ENCODE results near the gene MLF2. TPM values are rescaled to one million over a fixed set of nuclear protein-coding genes. Genes with fewer than 3 reads are reported as not detected.

The MLF2 gene
- total RNA-seq, 1 donor from 2014 or later = 36.6 TPM

Other genes starting within 250 kb of the MLF2 start
- 4,076 TPM for gene GAPDH, start 218.6 kb downstream of the MLF2 start, total RNA-seq (ENCODE audit: insufficient read depth, low replicate concordance)
- 2.2 TPM for gene IFFO1, start 197.1 kb downstream of the MLF2 start, total RNA-seq (ENCODE audit: insufficient read depth, low replicate concordance)
- 6.7 TPM for gene NOP2, start 184.8 kb downstream of the MLF2 start, total RNA-seq (ENCODE audit: insufficient read depth, low replicate concordance)
- gene CHD4, start 145.8 kb downstream of the MLF2 start, total RNA-seq (ENCODE audit: insufficient read depth, low replicate concordance) = 192 TPM
- 6.3 TPM for gene LPAR5, start 117.2 kb downstream of the MLF2 start, total RNA-seq (ENCODE audit: insufficient read depth, low replicate concordance)
- 2.9 TPM for gene ACRBP, start 105.7 kb downstream of the MLF2 start, total RNA-seq (ENCODE audit: insufficient read depth, low replicate concordance)
- 20.9 TPM for gene ING4, start 90.0 kb downstream of the MLF2 start, total RNA-seq (ENCODE audit: insufficient read depth, low replicate concordance)
- 16.4 TPM for gene ZNF384, start 63.8 kb downstream of the MLF2 start, total RNA-seq (ENCODE audit: insufficient read depth, low replicate concordance)
- gene PIANP, start 52.3 kb downstream of the MLF2 start, total RNA-seq (ENCODE audit: insufficient read depth, low replicate concordance) = not detected
- gene COPS7A, start 29.1 kb downstream of the MLF2 start, total RNA-seq (ENCODE audit: insufficient read depth, low replicate concordance) = 40.4 TPM
- 13.0 TPM for gene PTMS, start 13.2 kb upstream of the MLF2 start, total RNA-seq (ENCODE audit: insufficient read depth, low replicate concordance)
- gene LAG3, start 19.4 kb upstream of the MLF2 start, total RNA-seq (ENCODE audit: insufficient read depth, low replicate concordance) = 1.7 TPM
- gene CD4, start 36.4 kb upstream of the MLF2 start, total RNA-seq (ENCODE audit: insufficient read depth, low replicate concordance) = 10.4 TPM
- gene GPR162, start 68.7 kb upstream of the MLF2 start, total RNA-seq (ENCODE audit: insufficient read depth, low replicate concordance) = 1.9 TPM
- gene P3H3, start 75.3 kb upstream of the MLF2 start, total RNA-seq (ENCODE audit: insufficient read depth, low replicate concordance) = 74.6 TPM
- 2.4 TPM for gene GNB3, start 87.8 kb upstream of the MLF2 start, total RNA-seq (ENCODE audit: insufficient read depth, low replicate concordance)
- gene CDCA3, start 98.1 kb upstream of the MLF2 start, total RNA-seq (ENCODE audit: insufficient read depth, low replicate concordance) = 11.1 TPM
- 50.6 TPM for gene USP5, start 99.0 kb upstream of the MLF2 start, total RNA-seq (ENCODE audit: insufficient read depth, low replicate concordance)
- gene TPI1, start 114.4 kb upstream of the MLF2 start, total RNA-seq (ENCODE audit: insufficient read depth, low replicate concordance) = 743 TPM
- 7.0 TPM for gene SPSB2, start 120.2 kb upstream of the MLF2 start, total RNA-seq (ENCODE audit: insufficient read depth, low replicate concordance)
- 8.4 TPM for gene LRRC23, start 151.7 kb upstream of the MLF2 start, total RNA-seq (ENCODE audit: insufficient read depth, low replicate concordance)
- gene ENO2, start 161.4 kb upstream of the MLF2 start, total RNA-seq (ENCODE audit: insufficient read depth, low replicate concordance) = 19.7 TPM
- gene ATN1, start 174.8 kb upstream of the MLF2 start, total RNA-seq (ENCODE audit: insufficient read depth, low replicate concordance) = 7.9 TPM
- gene RNU7-1, start 190.7 kb upstream of the MLF2 start, total RNA-seq (ENCODE audit: insufficient read depth, low replicate concordance) = not detected
- 228 TPM for gene C12orf57, start 190.9 kb upstream of the MLF2 start, total RNA-seq (ENCODE audit: insufficient read depth, low replicate concordance)
- gene PTPN6, start 198.2 kb upstream of the MLF2 start, total RNA-seq (ENCODE audit: insufficient read depth, low replicate concordance) = 18.3 TPM
- 147 TPM for gene PHB2, start 217.5 kb upstream of the MLF2 start, total RNA-seq (ENCODE audit: insufficient read depth, low replicate concordance)
- 17.6 TPM for gene EMG1, start 217.8 kb upstream of the MLF2 start, total RNA-seq (ENCODE audit: insufficient read depth, low replicate concordance)